Body of pancreas (tissue), 4 donors: ENCODE results near the gene ADGRF1. TPM values are rescaled to one million over a fixed set of nuclear protein-coding genes. Genes with fewer than 3 reads are reported as not detected.
"Not testable (repeated sequence)": the region's sequence is repeated elsewhere in the genome, so short reads cannot be mapped to it uniquely, and the experiment has no call there.

Experiments used
- ATAC-seq: fragments of 150-250 bp; one replicate; pipeline ENCODE4 v1.9.1; 2016
- DNase-seq, 4 donors: peaks; one replicate each; pipeline ENCODE4 v3.0.0-alpha.2; 2019
- H3K27ac ChIP-seq, 4 donors: fragments of 200-600 bp; sonication (generic); 1 replicate in 3 of 4; 2 replicates in 1 of 4; pipeline versions ENCODE4 v1.5.1 to v1.6.1; 2016 to 2019; ENCODE audit warnings: mild to moderate bottlenecking in 1 of 4, mixed read lengths in 1 of 4, moderate library complexity in 1 of 4
- H3K27me3 ChIP-seq, 2 donors: fragments of 200-600 bp; sonication (generic); one replicate each; pipeline ENCODE4 v1.6.0; 2016; ENCODE audit warnings: mild to moderate bottlenecking in 1 of 2
- H3K36me3 ChIP-seq, 2 donors: fragments of 200-600 bp; sonication (generic); replicated peaks in 1 of 2; 2 replicates each; pipeline ENCODE4 v1.5.1; 2016; ENCODE audit warnings: low read depth in 2 of 2; ENCODE audit not compliant: insufficient read depth in 1 of 2
- H3K4me1 ChIP-seq: fragments of 200-600 bp; sonication (generic); one replicate; pipeline ENCODE4 v1.6.0; 2016
- H3K4me3 ChIP-seq, 2 donors: fragments of 200-600 bp; sonication (generic); 1 replicate in 1 of 2; 2 replicates in 1 of 2; pipeline ENCODE4 v1.5.1; 2016 to 2019
- H3K9me3 ChIP-seq, 3 donors: fragments of 200-600 bp; sonication (generic); 1 replicate in 2 of 3; 2 replicates in 1 of 3; pipeline ENCODE4 v1.5.1; 2016
- POLR2A ChIP-seq, 3 donors: fragments of 450-650 bp; IDR thresholded peaks; one replicate each; pipeline ENCODE4 v1.6.1; 2016; ENCODE audit warnings: antibody characterized with exemption in 3 of 3, mild to moderate bottlenecking in 2 of 3
- WGBS, 2 donors: methylation state at CpG; one replicate each; pipeline ENCODE4 v1.1.5; 2017; 5-methylcytosine and 5-hydroxymethylcytosine counted together
- intact Hi-C: fragments of 100-400 bp; cut with DNase I; formaldehyde crosslinking; loops from one replicate; pipeline ENCODE4 v1.15.1; 2023
- total RNA-seq, 2 donors: library from RNA; depleted of rRNA; stranded (reverse); fragments of >200 nt; gene quantifications; one replicate each; pipeline ENCODE4 v1.1.0, GENCODE V29; 2016
- TF ChIP-seq, protein P1 (sequence below), 7 experiments: fragments of 450-650 bp in 4 of 7; fragments of 200-600 bp in 3 of 7; sonication (generic) in 3 of 7; IDR thresholded peaks; one replicate each; pipeline ENCODE4 v1.5.1; 2016 to 2019; ENCODE audit warnings: antibody characterized with exemption in 7 of 7

The ADGRF1 gene
- total RNA-seq: under 1 TPM in 1 of 2 donors, not detected in 1; 0.52 TPM

- H3K4me3 ChIP-seq: no peak within 1 kb of the TSS
- no peak for TF ChIP-seq POLR2A (IDR thresholded peaks at IDR 0.05)
- TF ChIP-seq, protein P1, sequence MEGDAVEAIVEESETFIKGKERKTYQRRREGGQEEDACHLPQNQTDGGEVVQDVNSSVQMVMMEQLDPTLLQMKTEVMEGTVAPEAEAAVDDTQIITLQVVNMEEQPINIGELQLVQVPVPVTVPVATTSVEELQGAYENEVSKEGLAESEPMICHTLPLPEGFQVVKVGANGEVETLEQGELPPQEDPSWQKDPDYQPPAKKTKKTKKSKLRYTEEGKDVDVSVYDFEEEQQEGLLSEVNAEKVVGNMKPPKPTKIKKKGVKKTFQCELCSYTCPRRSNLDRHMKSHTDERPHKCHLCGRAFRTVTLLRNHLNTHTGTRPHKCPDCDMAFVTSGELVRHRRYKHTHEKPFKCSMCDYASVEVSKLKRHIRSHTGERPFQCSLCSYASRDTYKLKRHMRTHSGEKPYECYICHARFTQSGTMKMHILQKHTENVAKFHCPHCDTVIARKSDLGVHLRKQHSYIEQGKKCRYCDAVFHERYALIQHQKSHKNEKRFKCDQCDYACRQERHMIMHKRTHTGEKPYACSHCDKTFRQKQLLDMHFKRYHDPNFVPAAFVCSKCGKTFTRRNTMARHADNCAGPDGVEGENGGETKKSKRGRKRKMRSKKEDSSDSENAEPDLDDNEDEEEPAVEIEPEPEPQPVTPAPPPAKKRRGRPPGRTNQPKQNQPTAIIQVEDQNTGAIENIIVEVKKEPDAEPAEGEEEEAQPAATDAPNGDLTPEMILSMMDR (IDR thresholded peaks at IDR 0.05): no peak
- no peaks in the 10 kb centered on the region for H3K36me3 ChIP-seq
- H3K27ac ChIP-seq: no peak within 1 kb of the TSS
- DNase-seq: peak in 3 of 4 donors; percentile 49 to 52 (median 49)
- H3K4me1 ChIP-seq: peaks cover 6% of the 10 kb centered on the region
- intact Hi-C loops: loop anchor here (10.0 kb wide), 1 partner anchor 198 kb away; no protein-coding TSS in a partner anchor
- ATAC-seq: peak; percentile 38
- H3K27me3 ChIP-seq: no peaks in the 10 kb centered on the region
- WGBS, 2 donors: 31 to 43% methylated on average over 3 of the region's 3 CpGs
- no peaks in the 10 kb centered on the region for H3K9me3 ChIP-seq
Measured at GRCh38 chr6:47042275-47042791, at the start of gene ADGRF1. Gene ADGRF1 (minus strand): TSS chr6:47042332. CDS start chr6:47029061, 13,271 bp downstream.

- no peak for ATAC-seq
Measured at GRCh38 chr6:47090881-47091280, 48.7 kb upstream of the ADGRF1 start.

GRCh38 chr6:47089473-47089872 is 47.3 kb upstream of the ADGRF1 start:
- H3K9me3 ChIP-seq, H3K4me3 ChIP-seq, ATAC-seq, DNase-seq, H3K27me3 ChIP-seq, H3K36me3 ChIP-seq, H3K27ac ChIP-seq, H3K4me1 ChIP-seq, intact Hi-C loops: not testable (repeated sequence)
- WGBS, 2 donors: 58 to 72% methylated on average over 4 of the region's 4 CpGs

More at GRCh38 chr6:47090881-47091280, 48.7 kb upstream of the ADGRF1 start:
- no peaks in the 10 kb centered on the region for H3K36me3 ChIP-seq
- no peak for DNase-seq
- H3K27me3 ChIP-seq: no peaks in the 10 kb centered on the region
- intact Hi-C loops: no loop called here
- no peak for TF ChIP-seq POLR2A (IDR thresholded peaks at IDR 0.05)
- TF ChIP-seq, protein P1 (IDR thresholded peaks at IDR 0.05): no peak
- H3K4me1 ChIP-seq: no peaks in the 10 kb centered on the region
- 76 to 82% methylated on average over 6 of the region's 6 CpGs for WGBS, 2 donors
- no peak overlapping the region for H3K27ac ChIP-seq
- no peak overlapping the region for H3K4me3 ChIP-seq
- H3K9me3 ChIP-seq: no peaks in the 10 kb centered on the region

GRCh38 chr6:47086051-47086770 is 44.1 kb upstream of the ADGRF1 start:
- no peak for ATAC-seq
- Histone ChIP-seq H3K4me1 (peaks cover 19% of the 10 kb centered on the region), H3K4me3 (no peak overlapping the region), H3K9me3 (no peaks in the 10 kb centered on the region), H3K27me3 (no peaks in the 10 kb centered on the region), H3K27ac (no peak overlapping the region), H3K36me3 (no peaks in the 10 kb centered on the region)
- intact Hi-C loops: no loop called here
- 73 to 77% methylated on average over 4 of the region's 4 CpGs for WGBS, 2 donors
- DNase-seq: no peak
- TF ChIP-seq POLR2A (IDR thresholded peaks at IDR 0.05): no peak
- TF ChIP-seq, protein P1 (IDR thresholded peaks at IDR 0.05): no peak

GRCh38 chr6:47084610-47085009 is 42.5 kb upstream of the ADGRF1 start:
- H3K4me3 ChIP-seq: no peak overlapping the region
- no peaks in the 10 kb centered on the region for H3K27me3 ChIP-seq
- peaks cover 19% of the 10 kb centered on the region for H3K4me1 ChIP-seq
- DNase-seq: no peak
- intact Hi-C loops: no loop called here
- H3K9me3 ChIP-seq: no peaks in the 10 kb centered on the region
- WGBS, 2 donors: 77 to 82% methylated on average over 2 of the region's 2 CpGs
- H3K36me3 ChIP-seq: no peaks in the 10 kb centered on the region
- H3K27ac ChIP-seq: no peak overlapping the region
- no peak for TF ChIP-seq POLR2A (IDR thresholded peaks at IDR 0.05)
- TF ChIP-seq, protein P1 (IDR thresholded peaks at IDR 0.05): no peak
- no peak for ATAC-seq
